ENCODE measurements around the gene BEST1. TPM values are rescaled to one million over a fixed set of nuclear protein-coding genes. Genes with fewer than 3 reads are reported as not detected.

Gene BEST1
- total and polyA plus RNA-seq, 2 of the 13 experiments (the other 11 are each of a cell fraction or from before 2014, with no cell fraction given) = 0.09 to 0.65 TPM

- TF ChIP-seq ZFYVE20 (CRISPR knock-in tag; IDR thresholded peaks at IDR 0.05; ENCODE audit: borderline replicate concordance, low read depth) = no peak
- TF ChIP-seq GZF1 (CRISPR knock-in tag; IDR thresholded peaks at IDR 0.05) = no peak
- TF ChIP-seq NFKB2 (CRISPR knock-in tag; IDR thresholded peaks at IDR 0.05; ENCODE audit: borderline replicate concordance) = no peak; the same call in 1 of the 2 replicates
- TF ChIP-seq FOXJ3 (CRISPR knock-in tag; IDR thresholded peaks at IDR 0.05; ENCODE audit: borderline replicate concordance) = no peak
- no peak for TF ChIP-seq ZBTB7A (CRISPR knock-in tag; IDR thresholded peaks at IDR 0.05)
- TF ChIP-seq ZNF24 (IDR thresholded peaks at IDR 0.05) = no peak
- TF ChIP-seq RAD21 (CRISPR knock-in tag; IDR thresholded peaks at IDR 0.05) = no peak
- no peak for TF ChIP-seq MAX (IDR thresholded peaks at IDR 0.05)
- TF ChIP-seq KDM4B (CRISPR knock-in tag; IDR thresholded peaks at IDR 0.05) = peak; percentile 2; the same call in 1 of the 2 replicates
- TF ChIP-seq, protein P1, sequence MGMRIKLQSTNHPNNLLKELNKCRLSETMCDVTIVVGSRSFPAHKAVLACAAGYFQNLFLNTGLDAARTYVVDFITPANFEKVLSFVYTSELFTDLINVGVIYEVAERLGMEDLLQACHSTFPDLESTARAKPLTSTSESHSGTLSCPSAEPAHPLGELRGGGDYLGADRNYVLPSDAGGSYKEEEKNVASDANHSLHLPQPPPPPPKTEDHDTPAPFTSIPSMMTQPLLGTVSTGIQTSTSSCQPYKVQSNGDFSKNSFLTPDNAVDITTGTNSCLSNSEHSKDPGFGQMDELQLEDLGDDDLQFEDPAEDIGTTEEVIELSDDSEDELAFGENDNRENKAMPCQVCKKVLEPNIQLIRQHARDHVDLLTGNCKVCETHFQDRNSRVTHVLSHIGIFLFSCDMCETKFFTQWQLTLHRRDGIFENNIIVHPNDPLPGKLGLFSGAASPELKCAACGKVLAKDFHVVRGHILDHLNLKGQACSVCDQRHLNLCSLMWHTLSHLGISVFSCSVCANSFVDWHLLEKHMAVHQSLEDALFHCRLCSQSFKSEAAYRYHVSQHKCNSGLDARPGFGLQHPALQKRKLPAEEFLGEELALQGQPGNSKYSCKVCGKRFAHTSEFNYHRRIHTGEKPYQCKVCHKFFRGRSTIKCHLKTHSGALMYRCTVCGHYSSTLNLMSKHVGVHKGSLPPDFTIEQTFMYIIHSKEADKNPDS (CRISPR knock-in tag; IDR thresholded peaks at IDR 0.05) = 0 out of 2 replicates have a peak, but pooled peaks have one; percentile 17
- no peak for TF ChIP-seq HNRNPL (IDR thresholded peaks at IDR 0.05; ENCODE audit: low read depth, low read length)
- TF ChIP-seq FOXM1 (CRISPR knock-in tag; IDR thresholded peaks at IDR 0.05) = no peak
- TF ChIP-seq HMG20B (CRISPR knock-in tag; conservative IDR thresholded peaks at IDR 0.05) = no peak
- no peak for TF ChIP-seq ZNF468 (CRISPR knock-in tag; IDR thresholded peaks at IDR 0.05)
Observed at GRCh38 chr11:61967924-61968757, 18.0 kb downstream of the BEST1 start (continued).
